Peyer's patch (tissue), 4 donors: ENCODE results near the gene TRAPPC5.

Source experiments
- CTCF ChIP-seq, 6 experiments: fragments of 450-650 bp in 4 of 6; fragments of 200-600 bp in 2 of 6; sonication (generic) in 1 of 6; IDR thresholded peaks; one replicate each; pipeline ENCODE4 v1.5.1; 2017 to 2019; ENCODE audit warnings: antibody characterized with exemption in 6 of 6, mild to moderate bottlenecking in 3 of 6, moderate library complexity in 1 of 6
- POLR2A ChIP-seq, 2 donors: fragments of 450-650 bp; IDR thresholded peaks; one replicate each; pipeline ENCODE4 v1.5.1; 2017; ENCODE audit warnings: antibody characterized with exemption in 2 of 2, mild to moderate bottlenecking in 2 of 2, moderate library complexity in 2 of 2

GRCh38 chr19:7705387-7706187, 25.0 kb downstream of the TRAPPC5 start:
- TF ChIP-seq CTCF (IDR thresholded peaks at IDR 0.05), result no peak
- TF ChIP-seq POLR2A (IDR thresholded peaks at IDR 0.05), result no peak
